LNCAP (cell line): ENCODE data around the gene SETD5.

Experiments
- CTCF ChIP-seq: fragments of 450-650 bp; IDR thresholded peaks from 2 replicates; pipeline ENCODE4 v1.5.1; 2017; ENCODE audit warnings: mild to moderate bottlenecking

SETD5 gene

GRCh38 chr3:9415485-9416138, 18.2 kb downstream of the SETD5 start:
- TF ChIP-seq CTCF, result no peak

- TF ChIP-seq CTCF, result no peak
Measured at GRCh38 chr3:9416139-9416780, 18.8 kb downstream of the SETD5 start.

GRCh38 chr3:9420850-9421549, 23.6 kb downstream of the SETD5 start:
- no peak for TF ChIP-seq CTCF

GRCh38 chr3:9422712-9423424, 25.5 kb downstream of the SETD5 start:
- TF ChIP-seq CTCF, result peak; percentile 50

GRCh38 chr3:9428411-9428810, 31.0 kb downstream of the SETD5 start:
- TF ChIP-seq CTCF, result no peak

- TF ChIP-seq CTCF, result no peak
Measured at GRCh38 chr3:9430733-9431132, 33.3 kb downstream of the SETD5 start.

GRCh38 chr3:9433627-9434521, 36.5 kb downstream of the SETD5 start:
- no peak for TF ChIP-seq CTCF
